SH-SY5Y (cell line): ENCODE data around the gene C1orf141.

ENCODE experiments used
- GATA2 ChIP-seq: IDR thresholded peaks from 2 replicates; pipeline ENCODE4 v1.6.1; 2011; ENCODE audit warnings: mild to moderate bottlenecking, low read depth, low read length
- GATA3 ChIP-seq: IDR thresholded peaks from 2 replicates; pipeline ENCODE4 v1.6.1; 2011; ENCODE audit warnings: low read depth, mild to moderate bottlenecking, low read length, moderate library complexity

- no peak for TF ChIP-seq GATA3
- no peak for TF ChIP-seq GATA2
Measured at GRCh38 chr1:67060811-67061218, 74.0 kb downstream of the C1orf141 start.
